Trophoblast cell (in vitro differentiated cells and primary cell): ENCODE data around the gene DNAH2.
"Not testable (repeated sequence)": the region's sequence is repeated elsewhere in the genome, so short reads cannot be mapped to it uniquely, and the experiment has no call there.

ENCODE experiments used
- DNase-seq, 2 donors: peaks; one replicate each; pipeline ENCODE4 v3.0.0-alpha.2; 2016
- H2AFZ ChIP-seq: 2 replicates; pipeline ENCODE4 v1.6.1; 2013; ENCODE audit warnings: low read length, moderate library complexity, mild to moderate bottlenecking; ENCODE audit not compliant: insufficient read depth, poor library complexity
- H2AK5ac ChIP-seq: 2 replicates; pipeline ENCODE4 v1.6.1; 2013; ENCODE audit warnings: mild to moderate bottlenecking, low read length
- H2BK120ac ChIP-seq: 2 replicates; pipeline ENCODE4 v1.6.1; 2013; ENCODE audit warnings: low read length, mild to moderate bottlenecking, moderate library complexity; ENCODE audit not compliant: insufficient read depth, poor library complexity
- H2BK12ac ChIP-seq: 2 replicates; pipeline ENCODE4 v1.6.1; 2013; ENCODE audit warnings: mild to moderate bottlenecking, low read length, moderate library complexity
- H2BK5ac ChIP-seq: 2 replicates; pipeline ENCODE4 v1.6.1; 2013; ENCODE audit warnings: low read length, low read depth, moderate library complexity, mild to moderate bottlenecking; ENCODE audit not compliant: poor library complexity
- H3K14ac ChIP-seq: 2 replicates; pipeline ENCODE4 v1.6.1; 2013; ENCODE audit warnings: mild to moderate bottlenecking, low read length
- H3K18ac ChIP-seq: 2 replicates; pipeline ENCODE4 v1.6.1; 2013; ENCODE audit warnings: mild to moderate bottlenecking, low read length
- H3K23ac ChIP-seq: 2 replicates; pipeline ENCODE4 v1.6.1; 2013; ENCODE audit warnings: low read length
- H3K27ac ChIP-seq: 2 replicates; pipeline ENCODE4 v1.5.1; 2013; ENCODE audit warnings: low read depth, mild to moderate bottlenecking, inconsistent platforms, low read length, moderate library complexity
- H3K27me3 ChIP-seq: 2 replicates; pipeline ENCODE4 v1.6.1; 2013; ENCODE audit warnings: inconsistent platforms, mild to moderate bottlenecking, low read length, moderate library complexity; ENCODE audit not compliant: insufficient read depth
- H3K36me3 ChIP-seq, 2 experiments: 1 replicate in 1 of 2; 2 replicates in 1 of 2; pipeline ENCODE4 v1.6.1; 2013; ENCODE audit warnings: low read length in 2 of 2, mild to moderate bottlenecking in 2 of 2, moderate library complexity in 1 of 2; ENCODE audit not compliant: insufficient read depth in 2 of 2, control insufficient read depth in 1 of 2
- H3K4ac ChIP-seq: 2 replicates; pipeline ENCODE4 v1.6.1; 2013; ENCODE audit warnings: low read depth, mild to moderate bottlenecking, low read length, moderate library complexity
- H3K4me1 ChIP-seq, 2 experiments: 1 replicate in 1 of 2; 2 replicates in 1 of 2; pipeline ENCODE4 v1.6.1; 2013; ENCODE audit warnings: low read length in 2 of 2, mild to moderate bottlenecking in 2 of 2, moderate library complexity in 1 of 2; ENCODE audit not compliant: insufficient read depth in 2 of 2, control insufficient read depth in 1 of 2
- H3K4me2 ChIP-seq: 2 replicates; pipeline ENCODE4 v1.6.1; 2013; ENCODE audit warnings: inconsistent platforms, mild to moderate bottlenecking, low read length, moderate library complexity
- H3K4me3 ChIP-seq: 2 replicates; pipeline ENCODE4 v1.5.1; 2013; ENCODE audit warnings: mild to moderate bottlenecking, low read depth, low read length, inconsistent platforms
- H3K79me1 ChIP-seq: one replicate; pipeline ENCODE4 v1.6.1; 2013; ENCODE audit warnings: low read length
- H3K79me2 ChIP-seq: 2 replicates; pipeline ENCODE4 v1.6.1; 2013; ENCODE audit warnings: low read length, mild to moderate bottlenecking; ENCODE audit not compliant: control insufficient read depth, insufficient read depth, poor library complexity
- H3K9ac ChIP-seq: 2 replicates; pipeline ENCODE4 v1.6.1; 2013; ENCODE audit warnings: mild to moderate bottlenecking, low read length
- H3K9me3 ChIP-seq: 2 replicates; pipeline ENCODE4 v1.6.1; 2013; ENCODE audit warnings: low read depth, mild to moderate bottlenecking, control low read depth, inconsistent platforms, low read length; ENCODE audit not compliant: insufficient read depth
- H4K12ac ChIP-seq: 2 replicates; pipeline ENCODE4 v1.6.1; 2013; ENCODE audit warnings: low read depth, mild to moderate bottlenecking, low read length, moderate library complexity
- H4K8ac ChIP-seq: 2 replicates; pipeline ENCODE4 v1.6.1; 2013; ENCODE audit warnings: low read depth, mild to moderate bottlenecking, low read length, moderate library complexity
- H4K91ac ChIP-seq: one replicate; pipeline ENCODE4 v1.6.1; 2013; ENCODE audit warnings: low read depth, mild to moderate bottlenecking, low read length, moderate library complexity
- WGBS: extraction: QIAGEN DNeasy Blood & Tissue Kit; methylation state at CpG from one replicate; pipeline ENCODE4 v1.1.7; 2013; ENCODE audit warnings: missing lambda C conversion rate; ENCODE audit not compliant: insufficient read length, insufficient coverage; ENCODE audit errors: extremely low coverage; 5-methylcytosine and 5-hydroxymethylcytosine counted together

The DNAH2 gene

DNA sequence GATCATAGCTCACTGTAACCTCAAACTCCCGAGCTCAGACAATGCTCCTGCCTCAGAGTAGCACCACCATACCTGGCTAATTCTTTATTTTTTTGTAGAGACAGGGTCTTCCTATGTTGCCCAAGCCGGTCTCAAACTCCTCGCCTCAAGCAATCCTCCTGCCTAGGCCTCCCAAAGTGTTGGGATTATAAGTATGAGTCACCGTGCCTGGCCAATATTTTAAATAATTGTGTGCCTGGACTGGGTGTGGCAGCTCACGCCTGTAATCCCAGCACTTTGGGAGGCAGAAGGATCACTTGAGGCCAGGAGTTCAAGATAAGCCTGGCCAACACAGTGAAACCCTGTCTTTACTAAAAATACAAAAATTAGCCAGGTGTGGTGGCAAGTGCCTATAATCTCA lies 146.8 kb downstream of the DNAH2 start:
- not testable (repeated sequence) for H3K79me2 ChIP-seq, H2AFZ ChIP-seq, H4K12ac ChIP-seq, H3K9me3 ChIP-seq, H3K79me1 ChIP-seq, H3K9ac ChIP-seq, H2AK5ac ChIP-seq, H3K4me3 ChIP-seq, H3K14ac ChIP-seq, H2BK120ac ChIP-seq, H2BK5ac ChIP-seq, H3K4ac ChIP-seq, H4K91ac ChIP-seq, H2BK12ac ChIP-seq, H3K4me1 ChIP-seq, H3K27me3 ChIP-seq, H4K8ac ChIP-seq, H3K27ac ChIP-seq, H3K18ac ChIP-seq, H3K23ac ChIP-seq, H3K4me2 ChIP-seq
- H3K36me3 ChIP-seq: peaks cover 6 to 13% of the 10 kb centered on the region in 2 experiments
- DNase-seq: peak; percentile 57 to 74
- WGBS: no CpG with 5 or more reads among the region's 5 CpGs

GRCh38 chr17:7864995-7865650 lies 147.6 kb downstream of the DNAH2 start:
- no peak overlapping the region for H3K4ac ChIP-seq
- H2AFZ ChIP-seq: no peak overlapping the region
- H4K12ac ChIP-seq: no peak overlapping the region
- no peaks in the 10 kb centered on the region for H3K79me1 ChIP-seq
- no peak for DNase-seq
- no peak overlapping the region for H3K9ac ChIP-seq
- no peak overlapping the region for H4K8ac ChIP-seq
- H3K4me2 ChIP-seq: no peak overlapping the region
- no peak overlapping the region for H4K91ac ChIP-seq
- no peaks in the 10 kb centered on the region for H3K27me3 ChIP-seq
- H3K79me2 ChIP-seq: no peaks in the 10 kb centered on the region
- H2BK12ac ChIP-seq: no peak overlapping the region
- WGBS: no CpG with 5 or more reads among the region's 5 CpGs
- peaks cover 6 to 11% of the 10 kb centered on the region in 2 experiments for H3K36me3 ChIP-seq
- no peak overlapping the region for H3K27ac ChIP-seq
- H3K9me3 ChIP-seq: no peaks in the 10 kb centered on the region
- no peak overlapping the region for H3K23ac ChIP-seq
- H3K4me3 ChIP-seq: no peak overlapping the region
- H2BK5ac ChIP-seq: no peak overlapping the region
- H2BK120ac ChIP-seq: no peak overlapping the region
- no peak overlapping the region for H2AK5ac ChIP-seq
- no peaks in the 10 kb centered on the region for H3K4me1 ChIP-seq
- H3K18ac ChIP-seq: no peak overlapping the region
- H3K14ac ChIP-seq: no peak overlapping the region

- H3K18ac ChIP-seq: no peak overlapping the region
- H2BK5ac ChIP-seq: no peak overlapping the region
- H3K14ac ChIP-seq: no peak overlapping the region
- H2BK120ac ChIP-seq: no peak overlapping the region
- H2BK12ac ChIP-seq: no peak overlapping the region
- no peak overlapping the region for H3K27ac ChIP-seq
- no peaks in the 10 kb centered on the region for H3K27me3 ChIP-seq
- H4K91ac ChIP-seq: no peak overlapping the region
- H3K9ac ChIP-seq: no peak overlapping the region
- H3K4me1 ChIP-seq: no peaks in the 10 kb centered on the region
- H4K12ac ChIP-seq: no peak overlapping the region
- H2AK5ac ChIP-seq: no peak overlapping the region
- no peak overlapping the region for H3K4ac ChIP-seq
- no peak overlapping the region for H2AFZ ChIP-seq
- H3K4me3 ChIP-seq: no peak overlapping the region
- no CpG with 5 or more reads among the region's 5 CpGs for WGBS
- no peak overlapping the region for H3K23ac ChIP-seq
- no peaks in the 10 kb centered on the region for H3K79me2 ChIP-seq
- no peak overlapping the region for H4K8ac ChIP-seq
- no peaks in the 10 kb centered on the region for H3K9me3 ChIP-seq
- no peak for DNase-seq
- no peak overlapping the region for H3K4me2 ChIP-seq
- peaks cover 11 to 13% of the 10 kb centered on the region in 2 experiments for H3K36me3 ChIP-seq
- H3K79me1 ChIP-seq: no peaks in the 10 kb centered on the region
Observed at GRCh38 chr17:7867881-7868329, 150.4 kb downstream of the DNAH2 start.

DNA sequence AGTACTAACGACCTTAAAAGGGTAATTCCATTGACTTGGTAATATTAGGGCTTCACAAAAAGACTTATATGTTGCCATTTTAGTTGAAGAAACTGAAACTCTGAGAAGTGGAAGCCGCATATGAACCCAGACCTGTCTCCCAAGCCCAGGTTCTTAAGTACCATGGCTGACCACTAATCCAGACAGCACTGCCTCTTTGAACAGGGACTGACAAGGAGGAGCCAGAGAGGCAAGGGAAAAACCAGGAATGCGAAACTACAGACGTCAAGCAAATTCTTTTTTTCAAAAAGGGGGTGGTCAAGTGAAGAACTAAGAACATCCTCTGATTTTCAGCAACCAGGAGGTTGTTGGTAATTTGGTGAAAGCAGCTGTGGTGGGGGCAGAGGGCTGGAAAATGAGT lies 155.5 kb downstream of the DNAH2 start:
- Histone ChIP-seq H2BK12ac (no peak overlapping the region), H4K8ac (no peak overlapping the region), H3K27me3 (no peaks in the 10 kb centered on the region), H4K91ac (no peak overlapping the region), H3K4me2 (no peak overlapping the region), H2AK5ac (no peak overlapping the region), H3K9ac (no peak overlapping the region), H2BK120ac (no peak overlapping the region), H3K14ac (no peak overlapping the region), H3K27ac (no peak overlapping the region), H3K4me1 (no peaks in the 10 kb centered on the region), H3K36me3 (peaks cover 5 to 7% of the 10 kb centered on the region in 2 experiments), H3K79me2 (no peaks in the 10 kb centered on the region), H3K18ac (no peak overlapping the region), H3K4me3 (no peak overlapping the region), H3K9me3 (no peaks in the 10 kb centered on the region), H2AFZ (no peak overlapping the region), H4K12ac (no peak overlapping the region), H3K4ac (no peak overlapping the region), H2BK5ac (no peak overlapping the region), H3K79me1 (no peaks in the 10 kb centered on the region), H3K23ac (no peak overlapping the region)
- no peak for DNase-seq
- no CpG with 5 or more reads among the region's 4 CpGs for WGBS
